K562 (cell line): Measurements from ENCODE around the gene KCNMB4. TPM values are rescaled to one million over a fixed set of nuclear protein-coding genes. Genes with fewer than 3 reads are reported as not detected.

Experiments used
- ATAC-seq: fragments of 200-7000 bp; cut with Tn5 transposase; 3 replicates; pipeline ENCODE4 v1.9.1; 2020; ENCODE audit warnings: moderate library complexity
- BruUV-seq: library from RNA; stranded (reverse); fragments of 400-500 nt; replicated peaks from 2 replicates; lab custom pipeline; 2021; lab: Mats Ljungman, UMichigan
- CTCF ChIA-PET: fragments of 300-600 bp; formaldehyde crosslinking; extraction: SDS; loops from one replicate; lab custom pipeline; 2021; ENCODE audit warnings: low intra/inter-chr PET ratio; lab: Yijun Ruan, JAX
- POLR2A ChIA-PET: fragments of 300-600, 350-650 bp; sonication (Branson Sonifier 250); formaldehyde crosslinking; extraction: SDS; loops from one replicate; lab custom pipeline; 2021; ENCODE audit warnings: antibody characterized with exemption, inconsistent platforms; lab: Yijun Ruan, JAX
- DNase-seq, 4 experiments: peaks; one replicate each; pipeline versions ENCODE4 v3.0.0 to v3.0.0-alpha.2; 2011 to 2018; ENCODE audit warnings: low spot score in 3 of 4, mixed read lengths in 3 of 4; ENCODE audit errors: extremely low read depth in 1 of 4
- FAIRE-seq: peaks from 2 replicates; lab custom pipeline; 2011; peaks lifted over from hg19 to GRCh38; lab: Jason Lieb, UNC
- H2AFZ ChIP-seq: 2 replicates; pipeline ENCODE4 v1.6.0; 2011; ENCODE audit warnings: low read depth, low read length, control low read depth, inconsistent platforms
- H3K27ac ChIP-seq: fragments of 200-600 bp; 3 replicates; pipeline ENCODE4 v1.8.0; 2011; ENCODE audit warnings: low read depth, mild to moderate bottlenecking, control low read depth, inconsistent platforms, low read length, moderate library complexity, mixed read lengths; ENCODE audit errors: extremely low read depth
- H3K27me3 ChIP-seq, 2 experiments: fragments of 300-600 bp in 1 of 2; 2 replicates in 1 of 2; 3 replicates in 1 of 2; pipeline versions ENCODE4 v1.6.0 to v1.8.0; 2011; ENCODE audit warnings: inconsistent platforms in 2 of 2, low read length in 2 of 2, mild to moderate bottlenecking in 1 of 2, mixed read lengths in 1 of 2, moderate library complexity in 1 of 2; ENCODE audit not compliant: control insufficient read depth in 2 of 2, insufficient read depth in 2 of 2
- H3K36me3 ChIP-seq: fragments of 300-600 bp; 3 replicates; pipeline ENCODE4 v1.8.0; 2011; ENCODE audit warnings: mild to moderate bottlenecking, low read length, inconsistent platforms; ENCODE audit not compliant: control insufficient read depth, insufficient read depth
- H3K4me1 ChIP-seq, 2 experiments: fragments of 200-600 bp in 1 of 2; replicated peaks in 1 of 2; 2 replicates in 1 of 2; 3 replicates in 1 of 2; pipeline versions ENCODE4 v1.5.1 to v1.8.0; 2011; ENCODE audit warnings: inconsistent platforms in 2 of 2, low read length in 2 of 2, mild to moderate bottlenecking in 1 of 2, mixed read lengths in 1 of 2, moderate library complexity in 1 of 2; ENCODE audit not compliant: control insufficient read depth in 2 of 2, insufficient read depth in 2 of 2
- H3K4me2 ChIP-seq: 2 replicates; pipeline ENCODE4 v1.6.1; 2011; ENCODE audit warnings: low read length, control low read depth, inconsistent platforms, mixed read lengths; ENCODE audit not compliant: insufficient read depth
- H3K4me3 ChIP-seq: fragments of 200-600 bp; sonication (generic), shearing (Covaris generic); 2 replicates; pipeline ENCODE4 v1.5.1; 2016; ENCODE audit warnings: control low read depth, inconsistent platforms
- H3K79me2 ChIP-seq: fragments of 200-600 bp; 3 replicates; pipeline ENCODE4 v1.8.0; 2011; ENCODE audit warnings: low read length, inconsistent platforms; ENCODE audit not compliant: control insufficient read depth, insufficient read depth
- H3K9ac ChIP-seq, 2 experiments: 2 replicates each; pipeline versions ENCODE4 v1.6.0 to v1.6.1; 2011; ENCODE audit warnings: low read depth in 2 of 2, low read length in 2 of 2, control low read depth in 1 of 2, inconsistent platforms in 1 of 2, mild to moderate bottlenecking in 1 of 2, mixed read lengths in 1 of 2; ENCODE audit not compliant: insufficient read depth in 1 of 2
- H3K9me1 ChIP-seq: one replicate; pipeline ENCODE4 v1.6.0; 2011; ENCODE audit warnings: inconsistent platforms, mild to moderate bottlenecking, low read length, moderate library complexity; ENCODE audit not compliant: control insufficient read depth, insufficient read depth
- H3K9me3 ChIP-seq: replicated peaks from 2 replicates; pipeline ENCODE4 v1.5.1; 2011; ENCODE audit warnings: low read depth, low read length, inconsistent platforms; ENCODE audit not compliant: control insufficient read depth, insufficient read depth
- H4K20me1 ChIP-seq: replicated peaks from 2 replicates; pipeline ENCODE4 v1.6.1; 2011; ENCODE audit warnings: low read length, inconsistent platforms, mixed read lengths; ENCODE audit not compliant: control insufficient read depth, insufficient read depth
- BACH1 ChIP-seq: fragments of 200-800 bp; sonication (Bioruptor generic); IDR thresholded peaks from 2 replicates; pipeline ENCODE4 v1.6.1; 2016; ENCODE audit warnings: missing genetic modification characterization, missing compliant biosample characterization
- CREM ChIP-seq: IDR thresholded peaks from 2 replicates; pipeline ENCODE4 v1.6.1; 2014; ENCODE audit warnings: antibody characterized with exemption, low read depth
- ETV1 ChIP-seq: fragments of 450-650 bp; conservative IDR thresholded peaks from 2 replicates; pipeline ENCODE4 v1.6.1; 2016; ENCODE audit warnings: missing genetic modification characterization, control low read depth, low read depth, missing compliant biosample characterization
- GABPA ChIP-seq: fragments of 200-800 bp; sonication (Bioruptor generic); conservative IDR thresholded peaks from 2 replicates; pipeline ENCODE4 v1.6.1; 2016; ENCODE audit warnings: low read depth, missing genetic modification characterization, missing compliant biosample characterization
- KAT8 ChIP-seq: fragments of 450-650 bp; IDR thresholded peaks from 2 replicates; pipeline ENCODE4 v1.6.1; 2016; ENCODE audit warnings: low read depth, mild to moderate bottlenecking
- NR2C2 ChIP-seq, 2 experiments: fragments of 200-800 bp in 1 of 2; sonication (Bioruptor generic) in 1 of 2; sonication (generic) in 1 of 2; formaldehyde crosslinking in 1 of 2; IDR thresholded peaks; 2 replicates each; pipeline versions ENCODE4 v1.6.1 to v1.8.0; 2016 to 2022; ENCODE audit warnings: mild to moderate bottlenecking in 1 of 2, missing compliant biosample characterization in 1 of 2, missing genetic modification characterization in 1 of 2, missing genetic modification reagents in 1 of 2
- PKNOX1 ChIP-seq: fragments of 450-650 bp; IDR thresholded peaks from 2 replicates; pipeline ENCODE4 v1.6.1; 2016
- PRMT5 ChIP-seq: sonication (generic); formaldehyde crosslinking; IDR thresholded peaks from 2 replicates; pipeline ENCODE4 v1.5.0; 2020; ENCODE audit warnings: missing genetic modification reagents
- ZNF282 ChIP-seq: sonication (generic); formaldehyde crosslinking; IDR thresholded peaks from 2 replicates; pipeline ENCODE4 v1.8.1; 2023; ENCODE audit warnings: missing genetic modification reagents
- ZNF347 ChIP-seq: fragments of 450-650 bp; formaldehyde crosslinking; IDR thresholded peaks from 2 replicates; pipeline ENCODE4 v1.4.0; 2020; ENCODE audit warnings: low read depth, mild to moderate bottlenecking, moderate library complexity
- ZNF764 ChIP-seq: fragments of 250-450 bp; sonication (Bioruptor Pico); IDR thresholded peaks from 2 replicates; pipeline ENCODE4 v1.4.0; 2020; ENCODE audit warnings: low read depth, mild to moderate bottlenecking, moderate library complexity
- WGBS: fragments of 100-300 bp; shearing (Covaris generic); methylation state at CpG from one replicate; pipeline ENCODE4 v1.1.6; 2016; ENCODE audit warnings: low coverage, mixed read lengths; ENCODE audit not compliant: insufficient coverage; ENCODE audit errors: missing lambda C conversion rate; 5-methylcytosine and 5-hydroxymethylcytosine counted together
- in situ Hi-C: fragments of 300-500 bp; cut with MboI; formaldehyde crosslinking; loops from 4 replicates; pipeline ENCODE4 v1.15.0; 2018; ENCODE audit warnings: inconsistent platforms, mixed read lengths
- intact Hi-C: fragments of 100-400 bp; cut with micrococcal nuclease; formaldehyde crosslinking; loops from 2 replicates; pipeline ENCODE4 v1.14.2; 2022
- polyA plus RNA-seq, 8 experiments: library from polyadenylated mRNA; depleted of rRNA in 4 of 8; stranded (reverse) in 5 of 8; unstranded in 3 of 8; fragments of >200 nt; fragmentation: Nextera tagmentation in 2 of 8; fragmentation: Illumina TruSeq in 1 of 8; extraction: Ambion mirVana in 2 of 8; extraction: Trizol in 1 of 8; gene quantifications; 2 replicates each; pipeline versions ENCODE4 v1.2.1 to v1.2.3, GENCODE V29; 2011 to 2014; ENCODE audit warnings: inconsistent platforms in 1 of 8, missing spikeins in 1 of 8
- total RNA-seq, 7 experiments: library from RNA; depleted of rRNA in 6 of 7; stranded (reverse); fragments of >200 nt in 6 of 7; fragmentation: Illumina TruSeq in 2 of 7; extraction: Trizol in 2 of 7; gene quantifications; 2 replicates each; pipeline versions ENCODE4 v1.2.1 to v1.2.3, GENCODE V29; 2011 to 2021; ENCODE audit warnings: low replicate concordance in 1 of 7

The KCNMB4 gene
- total and polyA plus RNA-seq, 9 of the 15 experiments (the other 6 are each of a cell fraction or from before 2014, with no cell fraction given): 0.01 to 0.14 (median 0.06) TPM; not detected in 1

- TF ChIP-seq BACH1 (tag) (peak; percentile 81), ZNF347 (no peak), ZNF282 (CRISPR knock-in tag) (no peak), PKNOX1 (0 out of 2 replicates have a peak, but pooled peaks have one; percentile 24), ZNF764 (no peak)
Measured at GRCh38 chr12:70443062-70443673, 77.1 kb downstream of the KCNMB4 start (continued).

- Histone ChIP-seq H3K27ac (no peak overlapping the region), H3K9ac (no peak overlapping the region), H2AFZ (peak overlapping the region; percentile 59; the same call in 1 of the 2 replicates), H3K27me3 (no peaks in the 10 kb centered on the region), H3K9me1 (no peaks in the 10 kb centered on the region), H3K4me2 (no peak overlapping the region), H4K20me1 (no peaks in the 10 kb centered on the region), H3K36me3 (no peaks in the 10 kb centered on the region), H3K4me3 (no peak overlapping the region), H3K9me3 (no peaks in the 10 kb centered on the region), H3K4me1 (0 out of 5 replicates have a peak, but pooled peaks cover 0 to 2% of the 10 kb centered on the region in 2 experiments), H3K79me2 (no peaks in the 10 kb centered on the region)
- ATAC-seq (peak; percentile 39; the same call in 1 of the 3 replicates), FAIRE-seq (peak; percentile 62), DNase-seq (no peak)
- TF ChIP-seq ETV1 (tag): peak; percentile 40; the same call in 1 of the 2 replicates
- no peak for TF ChIP-seq NR2C2 (CRISPR knock-in tag; IDR thresholded peaks at IDR 0.05)
- 0 out of 2 replicates have a peak, but pooled peaks have one; percentile 16 for TF ChIP-seq NR2C2 (tag; IDR thresholded peaks at IDR 0.05)
- no peak for TF ChIP-seq KAT8
- TF ChIP-seq CREM: peak; percentile 18; the same call in 1 of the 2 replicates
- TF ChIP-seq PRMT5 (CRISPR knock-in tag): no peak
- TF ChIP-seq GABPA (tag): 0 out of 2 replicates have a peak, but pooled peaks have one; percentile 21
- ChIA-PET CTCF (no interaction called here), POLR2A (interaction anchor here (0.6 to 0.8 kb wide), 2 partner anchors 80 to 607 kb away, joined by 3 to 4 read pairs; no protein-coding TSS in a partner anchor)
- 6% methylated on average over 4 of the region's 4 CpGs for WGBS
- BruUV-seq: no TSS peak
- intact Hi-C loops: no loop called here
- in situ Hi-C loops: no loop called here
Measured at GRCh38 chr12:70444903-70445302, 78.8 kb downstream of the KCNMB4 start.
